ENCODE measurements around the gene MRPL54. TPM values are rescaled to one million over a fixed set of nuclear protein-coding genes. Genes with fewer than 3 reads are reported as not detected.

MRPL54 gene
- total and polyA plus RNA-seq, 2 donors (not counting 1 experiment from before 2014, with no cell fraction given), result 29.7 to 45.4 TPM

GRCh38 chr19:3746371-3747056, 16.0 kb upstream of the MRPL54 start:
- no peak for DNase-seq (ENCODE audit: low read depth in 2 of 2)

GRCh38 chr19:3748965-3749364, 13.5 kb upstream of the MRPL54 start:
- no peak overlapping the region for H3K4me3 ChIP-seq (replicated peaks in 1 of 4; ENCODE audit: control extremely low read depth in 1 of 4, insufficient read depth in 1 of 4, low read depth in 3 of 4, low read length in 4 of 4)
- no peak for DNase-seq (ENCODE audit: low read depth in 2 of 2)
- H3K79me2 ChIP-seq (ENCODE audit: control insufficient read depth, insufficient read depth, low read length), result no peaks in the 10 kb centered on the region
- no peaks in the 10 kb centered on the region for H4K20me1 ChIP-seq (ENCODE audit: control insufficient read depth, extremely low read depth, insufficient read depth, low read length)
- H3K27me3 ChIP-seq (ENCODE audit: control insufficient read depth, insufficient read depth, low read length), result no peaks in the 10 kb centered on the region
- H3K4me2 ChIP-seq (ENCODE audit: extremely low read depth, insufficient read depth, low read length), result no peak overlapping the region
- H3K27ac ChIP-seq (ENCODE audit: insufficient read depth, low read length), result no peak overlapping the region
- TF ChIP-seq EZH2 (IDR thresholded peaks at IDR 0.05; ENCODE audit: low read length, missing control alignments), result no peak
- TF ChIP-seq CTCF (conservative IDR thresholded peaks at IDR 0.05 in 1 of 2, IDR thresholded peaks at IDR 0.05 in 1 of 2; ENCODE audit: low read depth in 1 of 2, low read length in 2 of 2), result no peak
- no peak overlapping the region for H2AFZ ChIP-seq (ENCODE audit: low read length)
- no peaks in the 10 kb centered on the region for H3K4me1 ChIP-seq (ENCODE audit: control insufficient read depth, extremely low read depth, insufficient read depth, low read length)
- H3K36me3 ChIP-seq (ENCODE audit: control insufficient read depth, insufficient read depth, low read length), result peaks cover 1% of the 10 kb centered on the region
- no peak overlapping the region for H3K9ac ChIP-seq (ENCODE audit: insufficient read depth, low read length)
- H3K9me3 ChIP-seq (ENCODE audit: control insufficient read depth, insufficient read depth, low read depth, low read length), result no peaks in the 10 kb centered on the region

More at GRCh38 chr19:3746371-3747056, 16.0 kb upstream of the MRPL54 start:
- Histone ChIP-seq H2AFZ (ENCODE audit: low read length) (no peak overlapping the region), H3K9ac (ENCODE audit: insufficient read depth, low read length) (no peak overlapping the region), H3K4me3 (replicated peaks in 1 of 4; ENCODE audit: control extremely low read depth in 1 of 4, insufficient read depth in 1 of 4, low read depth in 3 of 4, low read length in 4 of 4) (no peak overlapping the region), H3K36me3 (ENCODE audit: control insufficient read depth, insufficient read depth, low read length) (peaks cover 1% of the 10 kb centered on the region), H4K20me1 (ENCODE audit: control insufficient read depth, extremely low read depth, insufficient read depth, low read length) (no peaks in the 10 kb centered on the region), H3K4me1 (ENCODE audit: control insufficient read depth, extremely low read depth, insufficient read depth, low read length) (no peaks in the 10 kb centered on the region), H3K9me3 (ENCODE audit: control insufficient read depth, insufficient read depth, low read depth, low read length) (no peaks in the 10 kb centered on the region), H3K27ac (ENCODE audit: insufficient read depth, low read length) (no peak overlapping the region), H3K79me2 (ENCODE audit: control insufficient read depth, insufficient read depth, low read length) (no peaks in the 10 kb centered on the region), H3K4me2 (ENCODE audit: extremely low read depth, insufficient read depth, low read length) (no peak overlapping the region), H3K27me3 (ENCODE audit: control insufficient read depth, insufficient read depth, low read length) (no peaks in the 10 kb centered on the region)
- TF ChIP-seq CTCF (conservative IDR thresholded peaks at IDR 0.05 in 1 of 2, IDR thresholded peaks at IDR 0.05 in 1 of 2; ENCODE audit: low read depth in 1 of 2, low read length in 2 of 2) (no peak), EZH2 (IDR thresholded peaks at IDR 0.05; ENCODE audit: low read length, missing control alignments) (no peak)

DNA sequence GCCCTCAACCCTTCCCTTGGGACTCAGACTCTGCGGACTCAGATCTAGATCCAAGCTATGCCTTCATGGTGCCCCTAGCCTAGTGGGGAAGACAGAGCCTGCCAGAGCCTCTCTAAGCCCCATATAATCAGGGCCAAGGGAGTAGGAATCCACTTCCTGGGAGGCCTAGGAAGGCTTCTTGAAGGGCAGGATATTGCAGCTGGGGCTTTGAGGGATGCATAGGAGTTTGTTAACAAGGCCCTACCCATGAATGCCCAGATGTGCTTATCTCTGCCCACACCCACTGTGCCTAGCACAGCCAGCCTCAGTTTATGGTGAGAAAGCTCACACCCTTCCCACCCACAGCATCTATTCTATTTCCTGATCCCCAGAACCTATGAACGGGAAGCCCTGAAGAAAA, 12.3 kb upstream of the MRPL54 start:
- Histone ChIP-seq H3K27ac (ENCODE audit: insufficient read depth, low read length) (no peak overlapping the region), H2AFZ (ENCODE audit: low read length) (no peak overlapping the region), H3K4me1 (ENCODE audit: control insufficient read depth, extremely low read depth, insufficient read depth, low read length) (no peaks in the 10 kb centered on the region), H3K4me3 (replicated peaks in 1 of 4; ENCODE audit: control extremely low read depth in 1 of 4, insufficient read depth in 1 of 4, low read depth in 3 of 4, low read length in 4 of 4) (no peak overlapping the region), H3K4me2 (ENCODE audit: extremely low read depth, insufficient read depth, low read length) (no peak overlapping the region), H3K27me3 (ENCODE audit: control insufficient read depth, insufficient read depth, low read length) (no peaks in the 10 kb centered on the region), H3K9ac (ENCODE audit: insufficient read depth, low read length) (no peak overlapping the region), H3K36me3 (ENCODE audit: control insufficient read depth, insufficient read depth, low read length) (peaks cover 1% of the 10 kb centered on the region), H4K20me1 (ENCODE audit: control insufficient read depth, extremely low read depth, insufficient read depth, low read length) (no peaks in the 10 kb centered on the region), H3K9me3 (ENCODE audit: control insufficient read depth, insufficient read depth, low read depth, low read length) (no peaks in the 10 kb centered on the region), H3K79me2 (ENCODE audit: control insufficient read depth, insufficient read depth, low read length) (no peaks in the 10 kb centered on the region)
- DNase-seq (ENCODE audit: low read depth in 2 of 2), result no peak
- TF ChIP-seq CTCF (conservative IDR thresholded peaks at IDR 0.05 in 1 of 2, IDR thresholded peaks at IDR 0.05 in 1 of 2; ENCODE audit: low read depth in 1 of 2, low read length in 2 of 2) (no peak), EZH2 (IDR thresholded peaks at IDR 0.05; ENCODE audit: low read length, missing control alignments) (no peak)
